ENCODE data around the gene DAB1. TPM values are rescaled to one million over a fixed set of nuclear protein-coding genes. Genes with fewer than 3 reads are reported as not detected.

Gene DAB1
- total RNA-seq, 1 donor = 0.45 TPM

GRCh38 chr1:57192222-57192621, 231.6 kb downstream of the DAB1 start:
- no peak for TF ChIP-seq CTCF (IDR thresholded peaks at IDR 0.05; ENCODE audit: insufficient read depth, low read length)
- no peak for DNase-seq (ENCODE audit: low read depth)
- H3K4me3 ChIP-seq (ENCODE audit: low read depth, low read length) = no peak overlapping the region

GRCh38 chr1:57190898-57191297, 233.0 kb downstream of the DAB1 start:
- no peak for TF ChIP-seq CTCF (IDR thresholded peaks at IDR 0.05; ENCODE audit: insufficient read depth, low read length)
- no peak for DNase-seq (ENCODE audit: low read depth)
- no peak overlapping the region for H3K4me3 ChIP-seq (ENCODE audit: low read depth, low read length)

GRCh38 chr1:57188168-57188567, 235.7 kb downstream of the DAB1 start:
- TF ChIP-seq CTCF (IDR thresholded peaks at IDR 0.05; ENCODE audit: insufficient read depth, low read length) = no peak
- H3K4me3 ChIP-seq (ENCODE audit: low read depth, low read length) = no peak overlapping the region

GRCh38 chr1:57186455-57186854, 237.4 kb downstream of the DAB1 start:
- TF ChIP-seq CTCF (IDR thresholded peaks at IDR 0.05; ENCODE audit: insufficient read depth, low read length) = no peak
- no peak overlapping the region for H3K4me3 ChIP-seq (ENCODE audit: low read depth, low read length)
- no peak for DNase-seq (ENCODE audit: low read depth)

More at GRCh38 chr1:57188168-57188567, 235.7 kb downstream of the DAB1 start:
- peak; percentile 3 for DNase-seq (ENCODE audit: low read depth)

GRCh38 chr1:57179001-57179400, 244.9 kb downstream of the DAB1 start:
- no peak for DNase-seq (ENCODE audit: low read depth)
- H3K4me3 ChIP-seq (ENCODE audit: low read depth, low read length) = no peak overlapping the region
- TF ChIP-seq CTCF (IDR thresholded peaks at IDR 0.05; ENCODE audit: insufficient read depth, low read length) = no peak

GRCh38 chr1:57175506-57175905, 248.4 kb downstream of the DAB1 start:
- no peak overlapping the region for H3K4me3 ChIP-seq (ENCODE audit: low read depth, low read length)
- TF ChIP-seq CTCF (IDR thresholded peaks at IDR 0.05; ENCODE audit: insufficient read depth, low read length) = no peak
- no peak for DNase-seq (ENCODE audit: low read depth)

GRCh38 chr1:57172040-57172439, 251.8 kb downstream of the DAB1 start:
- no peak overlapping the region for H3K4me3 ChIP-seq (ENCODE audit: low read depth, low read length)
- TF ChIP-seq CTCF (IDR thresholded peaks at IDR 0.05; ENCODE audit: insufficient read depth, low read length) = no peak
- DNase-seq (ENCODE audit: low read depth) = no peak

Data from fibroblast of the aortic adventitia (primary cell).